ENCODE results near the gene LRPPRC.

LRPPRC gene

DNA sequence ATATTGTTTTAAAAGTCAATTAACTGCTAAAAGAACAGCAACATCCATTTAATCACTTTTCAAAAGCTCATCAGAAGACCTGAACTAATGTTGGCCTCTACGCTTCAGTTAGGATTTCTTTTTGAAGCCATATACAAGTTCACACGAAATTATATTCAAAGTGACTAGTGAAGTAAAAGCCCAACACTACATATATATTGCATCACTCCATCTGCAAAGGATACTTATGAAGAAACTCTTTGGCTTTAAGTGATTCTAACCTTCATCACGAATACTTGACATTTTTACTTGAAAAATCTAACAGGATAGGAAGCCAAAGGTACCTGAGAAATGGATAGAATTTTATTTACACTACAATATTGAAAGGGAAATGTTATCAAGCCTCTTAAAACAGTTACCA is 50.4 kb downstream of the LRPPRC start:
- no peaks in the 10 kb centered on the region for H3K79me2 ChIP-seq (ENCODE audit: insufficient read depth, low read length)
- peaks cover 4% of the 10 kb centered on the region; the same call in 1 of the 2 replicates for H3F3A ChIP-seq (ENCODE audit: insufficient read depth)
- peaks cover 79% of the 10 kb centered on the region for H3K36me3 ChIP-seq (ENCODE audit: low read length)
- no peak overlapping the region for H3K27ac ChIP-seq (ENCODE audit: low read depth, low read length)
- no peak overlapping the region for H3K9ac ChIP-seq (ENCODE audit: low read length)
- TF ChIP-seq, protein P1, sequence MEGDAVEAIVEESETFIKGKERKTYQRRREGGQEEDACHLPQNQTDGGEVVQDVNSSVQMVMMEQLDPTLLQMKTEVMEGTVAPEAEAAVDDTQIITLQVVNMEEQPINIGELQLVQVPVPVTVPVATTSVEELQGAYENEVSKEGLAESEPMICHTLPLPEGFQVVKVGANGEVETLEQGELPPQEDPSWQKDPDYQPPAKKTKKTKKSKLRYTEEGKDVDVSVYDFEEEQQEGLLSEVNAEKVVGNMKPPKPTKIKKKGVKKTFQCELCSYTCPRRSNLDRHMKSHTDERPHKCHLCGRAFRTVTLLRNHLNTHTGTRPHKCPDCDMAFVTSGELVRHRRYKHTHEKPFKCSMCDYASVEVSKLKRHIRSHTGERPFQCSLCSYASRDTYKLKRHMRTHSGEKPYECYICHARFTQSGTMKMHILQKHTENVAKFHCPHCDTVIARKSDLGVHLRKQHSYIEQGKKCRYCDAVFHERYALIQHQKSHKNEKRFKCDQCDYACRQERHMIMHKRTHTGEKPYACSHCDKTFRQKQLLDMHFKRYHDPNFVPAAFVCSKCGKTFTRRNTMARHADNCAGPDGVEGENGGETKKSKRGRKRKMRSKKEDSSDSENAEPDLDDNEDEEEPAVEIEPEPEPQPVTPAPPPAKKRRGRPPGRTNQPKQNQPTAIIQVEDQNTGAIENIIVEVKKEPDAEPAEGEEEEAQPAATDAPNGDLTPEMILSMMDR (IDR thresholded peaks at IDR 0.05; ENCODE audit: insufficient read depth, low read length, poor library complexity, severe bottlenecking) = no peak
- no peak for TF ChIP-seq EZH2phosphoT487 (conservative IDR thresholded peaks at IDR 0.05; ENCODE audit: low read length)
- H4K20me1 ChIP-seq (ENCODE audit: low read depth, low read length) = no peaks in the 10 kb centered on the region
- no peaks in the 10 kb centered on the region for H3K9me2 ChIP-seq (replicated peaks; ENCODE audit: insufficient read depth, low read length)
- no peak overlapping the region for H3K4me2 ChIP-seq (ENCODE audit: low read depth, low read length, poor library complexity, severe bottlenecking)
- H3K9me3 ChIP-seq (ENCODE audit: insufficient read depth, low read length) = no peaks in the 10 kb centered on the region
- H2AFZ ChIP-seq (ENCODE audit: low read depth, low read length, severe bottlenecking) = no peak overlapping the region
- H3K27me3 ChIP-seq (ENCODE audit: low read length) = no peaks in the 10 kb centered on the region
- H3K4me3 ChIP-seq (ENCODE audit: insufficient read depth, low read length, poor library complexity, severe bottlenecking) = no peak overlapping the region

DNA sequence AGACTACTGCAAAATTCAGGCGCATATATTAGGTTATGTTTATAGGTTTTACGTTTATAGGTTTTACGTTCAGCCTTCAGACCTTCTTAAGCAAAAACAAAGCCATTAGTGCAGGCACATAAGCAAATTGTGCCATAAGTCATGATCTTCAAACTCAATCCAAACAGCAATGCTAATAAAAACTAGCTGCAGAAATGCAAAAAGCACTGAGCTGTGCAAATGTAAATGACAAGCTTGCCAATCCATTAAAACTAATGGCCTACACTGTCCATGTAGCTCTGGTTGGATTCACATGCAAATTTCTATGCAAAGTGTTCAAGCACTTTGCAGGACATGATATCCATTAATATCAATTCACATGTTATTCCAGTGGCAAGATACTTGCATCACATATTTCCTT is 50.9 kb downstream of the LRPPRC start:
- Histone ChIP-seq H4K20me1 (ENCODE audit: low read depth, low read length) (no peaks in the 10 kb centered on the region), H3K9me3 (ENCODE audit: insufficient read depth, low read length) (no peaks in the 10 kb centered on the region), H3K79me2 (ENCODE audit: insufficient read depth, low read length) (no peaks in the 10 kb centered on the region), H3K9me2 (replicated peaks; ENCODE audit: insufficient read depth, low read length) (no peaks in the 10 kb centered on the region), H3F3A (ENCODE audit: insufficient read depth) (peaks cover 4% of the 10 kb centered on the region; the same call in 1 of the 2 replicates), H3K27me3 (ENCODE audit: low read length) (no peaks in the 10 kb centered on the region), H2AFZ (ENCODE audit: low read depth, low read length, severe bottlenecking) (no peak overlapping the region), H3K4me3 (ENCODE audit: insufficient read depth, low read length, poor library complexity, severe bottlenecking) (no peak overlapping the region), H3K36me3 (ENCODE audit: low read length) (peaks cover 82% of the 10 kb centered on the region), H3K9ac (ENCODE audit: low read length) (no peak overlapping the region), H3K4me2 (ENCODE audit: low read depth, low read length, poor library complexity, severe bottlenecking) (no peak overlapping the region), H3K27ac (ENCODE audit: low read depth, low read length) (no peak overlapping the region)
- no peak for TF ChIP-seq EZH2phosphoT487 (conservative IDR thresholded peaks at IDR 0.05; ENCODE audit: low read length)
- TF ChIP-seq, protein P1 (IDR thresholded peaks at IDR 0.05; ENCODE audit: insufficient read depth, low read length, poor library complexity, severe bottlenecking) = no peak

DNA sequence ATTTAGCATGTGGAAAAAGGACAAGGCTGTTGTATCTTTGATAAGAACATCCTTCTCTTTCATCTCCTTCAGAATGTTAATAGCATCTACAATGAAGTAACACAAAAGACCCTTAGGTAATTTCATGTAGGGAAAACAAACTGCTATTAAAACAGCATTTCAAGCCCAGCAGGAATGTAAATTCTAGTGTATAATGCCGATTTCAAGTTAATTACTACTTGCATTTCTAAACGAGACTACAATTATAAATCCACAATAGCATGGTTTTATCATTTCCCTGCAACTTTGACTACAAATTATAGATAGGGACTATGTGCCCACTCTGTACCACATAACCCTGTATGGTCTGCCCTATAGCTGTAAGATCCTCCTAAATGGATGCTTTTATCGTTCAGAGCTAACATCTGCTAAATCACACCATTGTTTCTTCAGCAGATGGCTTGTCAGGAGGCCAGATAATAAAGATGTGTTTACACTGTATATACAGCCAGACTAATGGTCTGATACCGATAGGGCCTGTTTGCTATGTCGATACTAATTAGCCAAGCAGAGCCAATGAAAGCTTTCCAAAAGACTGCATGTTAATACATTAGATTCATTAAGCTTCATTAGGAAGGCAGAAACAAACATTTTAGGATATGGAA is 51.9 kb downstream of the LRPPRC start:
- Histone ChIP-seq H3K27ac (ENCODE audit: low read depth, low read length) (no peak overlapping the region), H3K4me3 (ENCODE audit: insufficient read depth, low read length, poor library complexity, severe bottlenecking) (no peak overlapping the region), H3K9ac (ENCODE audit: low read length) (no peak overlapping the region), H4K20me1 (ENCODE audit: low read depth, low read length) (no peaks in the 10 kb centered on the region), H3K27me3 (ENCODE audit: low read length) (no peaks in the 10 kb centered on the region), H3K4me2 (ENCODE audit: low read depth, low read length, poor library complexity, severe bottlenecking) (no peak overlapping the region), H3F3A (ENCODE audit: insufficient read depth) (peaks cover 4% of the 10 kb centered on the region; the same call in 1 of the 2 replicates), H2AFZ (ENCODE audit: low read depth, low read length, severe bottlenecking) (no peak overlapping the region), H3K36me3 (ENCODE audit: low read length) (peaks cover 74% of the 10 kb centered on the region), H3K9me3 (ENCODE audit: insufficient read depth, low read length) (no peaks in the 10 kb centered on the region), H3K79me2 (ENCODE audit: insufficient read depth, low read length) (no peaks in the 10 kb centered on the region; the same call in 1 of the 2 replicates), H3K9me2 (replicated peaks; ENCODE audit: insufficient read depth, low read length) (no peaks in the 10 kb centered on the region)
- no peak for TF ChIP-seq EZH2phosphoT487 (conservative IDR thresholded peaks at IDR 0.05; ENCODE audit: low read length)
- TF ChIP-seq, protein P1 (IDR thresholded peaks at IDR 0.05; ENCODE audit: insufficient read depth, low read length, poor library complexity, severe bottlenecking) = no peak
